ENCODE data around the gene DKC1. TPM values are rescaled to one million over a fixed set of nuclear protein-coding genes. Genes with fewer than 3 reads are reported as not detected.
A peak's percentile ranks its signal among the peaks of the same experiment; 100 is the strongest.

Gene DKC1
- total RNA-seq, 1 experiment from 2014 or later, result 158 TPM

DNA sequence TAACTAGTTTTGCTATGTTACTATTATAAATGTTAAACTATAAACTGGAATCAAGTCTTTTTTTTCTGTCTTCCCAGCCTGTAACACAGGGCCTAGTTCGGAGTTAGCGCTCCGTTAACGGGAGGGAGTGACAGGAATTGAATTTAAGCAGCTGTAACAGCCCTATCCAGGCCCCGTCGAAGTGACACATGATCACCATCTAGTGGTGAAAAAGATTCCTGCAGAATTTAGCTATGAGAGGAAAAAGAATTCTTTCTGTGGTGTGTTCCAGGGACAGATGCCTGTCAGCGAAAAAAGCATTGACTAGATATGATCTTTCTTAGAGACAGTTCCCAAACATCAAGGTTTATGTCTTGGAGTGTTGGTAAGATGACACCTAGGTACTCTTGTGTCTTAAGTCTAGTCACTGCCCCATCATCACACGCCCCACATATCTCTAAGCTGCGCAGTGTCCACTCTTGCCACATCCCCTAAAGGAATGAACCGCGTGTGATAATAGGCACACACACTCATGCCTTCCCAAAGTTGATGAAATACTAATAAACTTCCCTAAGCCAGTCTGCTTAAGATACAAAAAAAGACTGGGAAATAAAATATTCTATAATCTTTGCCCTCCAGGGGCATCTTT is 13.8 kb upstream of the DKC1 start:
- CTCF ChIA-PET, result interaction anchor here (1.1 to 1.2 kb wide), 2 partner anchors 14 to 20 kb away, joined by 3 to 8 read pairs; partner anchors contain the start of gene DKC1
- Histone ChIP-seq H3K4me1 (ENCODE audit: insufficient read depth, low read length, poor library complexity, severe bottlenecking) (no peaks in the 10 kb centered on the region), H3K36me3 (ENCODE audit: insufficient read depth, low read length, poor library complexity, severe bottlenecking) (no peaks in the 10 kb centered on the region), H3K4me3 (ENCODE audit: low read depth, low read length, poor library complexity, severe bottlenecking) (no peak overlapping the region), H3K27ac (ENCODE audit: low read depth, low read length, poor library complexity, severe bottlenecking) (no peak overlapping the region), H3K27me3 (replicated peaks; ENCODE audit: insufficient read depth, low read depth, low read length, poor library complexity) (peaks cover 17% of the 10 kb centered on the region), H3K9me3 (ENCODE audit: low read depth, low read length, poor library complexity, severe bottlenecking) (no peaks in the 10 kb centered on the region)
- intact Hi-C loops (cut with micrococcal nuclease; ENCODE audit: unreplicated experiment), result loop anchor here (5.0 to 10.0 kb wide), 2 partner anchors 93 to 204 kb away; partner anchors contain the start of genes G6PD and IKBKG
- POLR2A ChIA-PET (ENCODE audit: low non-redundant PET), result no interaction called here
- peak; percentile 77 for DNase-seq (ENCODE audit: low spot score)
- BruUV-seq (replicated peaks), result no TSS peak
- no peak for TF ChIP-seq EZH2 (IDR thresholded peaks at IDR 0.05; ENCODE audit: borderline replicate concordance, low read depth, low read length, poor library complexity, severe bottlenecking)
- TF ChIP-seq, protein P1, sequence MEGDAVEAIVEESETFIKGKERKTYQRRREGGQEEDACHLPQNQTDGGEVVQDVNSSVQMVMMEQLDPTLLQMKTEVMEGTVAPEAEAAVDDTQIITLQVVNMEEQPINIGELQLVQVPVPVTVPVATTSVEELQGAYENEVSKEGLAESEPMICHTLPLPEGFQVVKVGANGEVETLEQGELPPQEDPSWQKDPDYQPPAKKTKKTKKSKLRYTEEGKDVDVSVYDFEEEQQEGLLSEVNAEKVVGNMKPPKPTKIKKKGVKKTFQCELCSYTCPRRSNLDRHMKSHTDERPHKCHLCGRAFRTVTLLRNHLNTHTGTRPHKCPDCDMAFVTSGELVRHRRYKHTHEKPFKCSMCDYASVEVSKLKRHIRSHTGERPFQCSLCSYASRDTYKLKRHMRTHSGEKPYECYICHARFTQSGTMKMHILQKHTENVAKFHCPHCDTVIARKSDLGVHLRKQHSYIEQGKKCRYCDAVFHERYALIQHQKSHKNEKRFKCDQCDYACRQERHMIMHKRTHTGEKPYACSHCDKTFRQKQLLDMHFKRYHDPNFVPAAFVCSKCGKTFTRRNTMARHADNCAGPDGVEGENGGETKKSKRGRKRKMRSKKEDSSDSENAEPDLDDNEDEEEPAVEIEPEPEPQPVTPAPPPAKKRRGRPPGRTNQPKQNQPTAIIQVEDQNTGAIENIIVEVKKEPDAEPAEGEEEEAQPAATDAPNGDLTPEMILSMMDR (conservative IDR thresholded peaks at IDR 0.05; ENCODE audit: low read depth, low read length), result peak; percentile 79

DNA sequence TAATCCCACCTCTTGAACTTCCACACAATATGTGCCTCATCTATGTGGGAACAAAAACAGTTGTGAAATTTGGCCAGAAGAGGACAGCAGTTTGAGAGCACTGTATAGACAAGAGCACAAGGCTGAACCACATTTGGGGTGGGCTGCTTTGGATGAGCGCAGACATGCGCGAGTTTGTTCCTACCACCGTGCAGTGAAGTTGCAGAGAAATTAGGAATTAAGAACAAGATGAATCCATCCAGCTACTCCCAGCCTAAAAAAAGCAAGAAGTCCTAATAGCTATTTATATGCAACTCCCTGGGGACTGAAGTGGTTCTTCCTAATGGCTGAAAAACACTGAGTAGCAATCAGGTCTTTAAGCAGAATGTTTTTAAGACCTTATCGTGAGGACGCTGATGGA is 12.8 kb upstream of the DKC1 start:
- no peak for TF ChIP-seq EZH2 (IDR thresholded peaks at IDR 0.05; ENCODE audit: borderline replicate concordance, low read depth, low read length, poor library complexity, severe bottlenecking)
- TF ChIP-seq, protein P1 (conservative IDR thresholded peaks at IDR 0.05; ENCODE audit: low read depth, low read length), result no peak
- no TSS peak for BruUV-seq (replicated peaks)
- H3K27ac ChIP-seq (ENCODE audit: low read depth, low read length, poor library complexity, severe bottlenecking), result no peak overlapping the region
- H3K4me1 ChIP-seq (ENCODE audit: insufficient read depth, low read length, poor library complexity, severe bottlenecking), result no peaks in the 10 kb centered on the region
- H3K36me3 ChIP-seq (ENCODE audit: insufficient read depth, low read length, poor library complexity, severe bottlenecking), result no peaks in the 10 kb centered on the region
- ChIA-PET CTCF (interaction anchor here (0.6 to 1.2 kb wide), 2 partner anchors 13 to 455 kb away, joined by 3 to 4 read pairs; partner anchors contain the start of genes DKC1 and TEX28), POLR2A (ENCODE audit: low non-redundant PET) (no interaction called here)
- H3K4me3 ChIP-seq (ENCODE audit: low read depth, low read length, poor library complexity, severe bottlenecking), result peak overlapping the region; percentile 38
- H3K27me3 ChIP-seq (replicated peaks; ENCODE audit: insufficient read depth, low read depth, low read length, poor library complexity), result peaks cover 17% of the 10 kb centered on the region
- no peaks in the 10 kb centered on the region for H3K9me3 ChIP-seq (ENCODE audit: low read depth, low read length, poor library complexity, severe bottlenecking)
- intact Hi-C loops (cut with micrococcal nuclease; ENCODE audit: unreplicated experiment), result loop anchor here (5.0 to 10.0 kb wide), 2 partner anchors 92 to 205 kb away; partner anchors contain the start of genes G6PD and IKBKG
- peak; percentile 15 for DNase-seq (ENCODE audit: low spot score)

DNA sequence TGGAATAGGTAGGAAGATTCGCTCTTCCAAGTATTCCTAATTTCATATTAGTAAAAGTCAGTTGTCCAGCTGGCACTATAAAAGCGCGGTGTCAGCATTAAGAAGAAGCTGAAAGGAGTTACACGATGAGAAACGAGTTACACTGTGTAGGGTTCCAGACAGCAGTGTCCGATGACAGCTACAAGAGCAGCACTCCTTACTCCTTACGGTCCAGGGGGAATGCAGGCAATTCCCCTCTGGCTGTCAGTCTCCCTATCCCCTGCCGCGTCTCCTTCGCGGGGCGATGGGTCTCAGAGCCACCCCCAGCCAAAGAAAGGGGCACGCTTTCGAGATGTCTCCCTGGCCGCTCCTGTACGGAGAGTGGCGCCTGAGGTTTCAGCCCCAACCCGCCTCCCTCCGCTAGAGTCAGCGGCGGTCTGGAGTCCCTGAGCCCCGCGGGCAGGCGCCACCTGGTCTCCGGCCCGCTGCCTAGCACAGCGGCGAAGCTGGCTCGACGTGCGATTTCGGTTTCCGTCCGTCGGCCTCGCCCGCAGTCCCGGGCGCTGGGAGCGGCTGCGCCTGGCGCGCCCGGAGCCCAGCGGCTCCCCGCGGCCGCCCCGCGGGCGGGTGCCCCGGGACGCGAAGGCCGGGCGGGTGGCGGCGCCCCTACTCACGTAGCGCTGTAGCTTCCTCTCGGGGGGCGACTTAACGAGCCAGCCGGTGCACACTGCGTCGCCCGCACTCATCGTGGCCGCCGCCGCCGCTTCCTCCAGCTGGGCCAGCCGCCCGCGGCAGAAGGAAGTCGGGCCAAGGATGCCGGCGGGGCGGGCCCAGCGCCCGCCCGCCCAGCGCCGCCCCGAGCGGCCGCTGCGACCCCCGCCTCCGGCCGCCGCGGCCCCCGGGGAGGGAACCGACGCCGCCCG is 12.1 kb upstream of the DKC1 start, which contains the start of gene GAB3:
Gene GAB3, minus strand, starts transcription at position 777 of the 902 bp plus-strand sequence. Its CDS starts 52 bp downstream, at position 725.
- no peaks in the 10 kb centered on the region for H3K4me1 ChIP-seq (ENCODE audit: insufficient read depth, low read length, poor library complexity, severe bottlenecking)
- H3K9me3 ChIP-seq (ENCODE audit: low read depth, low read length, poor library complexity, severe bottlenecking), result no peaks in the 10 kb centered on the region
- peak within 1 kb of the TSS; percentile 38 for H3K4me3 ChIP-seq (ENCODE audit: low read depth, low read length, poor library complexity, severe bottlenecking)
- no peaks in the 10 kb centered on the region for H3K36me3 ChIP-seq (ENCODE audit: insufficient read depth, low read length, poor library complexity, severe bottlenecking)
- intact Hi-C loops (cut with micrococcal nuclease; ENCODE audit: unreplicated experiment), result no loop called here
- H3K27ac ChIP-seq (ENCODE audit: low read depth, low read length, poor library complexity, severe bottlenecking), result no peak within 1 kb of the TSS
- peak; percentile 22 for DNase-seq (ENCODE audit: low spot score)
- H3K27me3 ChIP-seq (replicated peaks; ENCODE audit: insufficient read depth, low read depth, low read length, poor library complexity), result peaks cover 17% of the 10 kb centered on the region
- TF ChIP-seq, protein P1 (conservative IDR thresholded peaks at IDR 0.05; ENCODE audit: low read depth, low read length), result no peak
- peak; percentile 49 for TF ChIP-seq EZH2 (IDR thresholded peaks at IDR 0.05; ENCODE audit: borderline replicate concordance, low read depth, low read length, poor library complexity, severe bottlenecking)
- BruUV-seq (replicated peaks), result no TSS peak
- ChIA-PET POLR2A (ENCODE audit: low non-redundant PET) (no interaction called here), CTCF (interaction anchor here (1.1 kb wide), 1 partner anchor 12 kb away, joined by 3 read pairs; the partner anchor contains the start of gene DKC1)
